ENCODE measurements around the gene CD300LG. TPM values are rescaled to one million over a fixed set of nuclear protein-coding genes. Genes with fewer than 3 reads are reported as not detected.

The CD300LG gene
- total and polyA plus RNA-seq, 2 experiments from 2014 or later: not detected

DNA sequence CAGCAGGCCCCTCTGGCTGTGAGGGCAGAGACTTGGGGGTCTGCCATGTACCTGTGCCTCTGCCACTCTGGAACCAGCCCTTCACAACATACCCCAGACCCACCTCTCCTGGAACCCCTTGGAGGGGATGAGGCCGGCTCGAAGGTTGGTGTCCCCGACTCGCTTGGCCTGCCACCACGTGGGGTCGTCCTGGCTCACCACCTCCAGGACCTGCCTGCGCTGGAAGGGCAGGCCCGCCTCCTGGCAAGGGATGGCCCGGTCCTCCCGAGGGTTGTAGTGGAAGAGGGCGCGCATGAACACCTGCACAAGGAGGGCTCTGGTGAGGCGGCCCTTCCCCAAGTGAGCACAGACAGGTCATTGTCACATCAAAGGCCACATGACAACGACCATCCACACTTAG, 26.2 kb upstream of the CD300LG start:
- Mint-ChIP-seq H3K36me3 (ENCODE audit: low read depth) (no peaks in the 10 kb centered on the region; the same call in 2 of the 3 replicates), H3K9me3 (no peaks in the 10 kb centered on the region), H3K27me3 (ENCODE audit: insufficient read depth, low read depth, poor library complexity) (no peaks in the 10 kb centered on the region), H3K27ac (no peak overlapping the region), H3K4me3 (no peak overlapping the region), H3K4me1 (no peaks in the 10 kb centered on the region)
- Histone ChIP-seq H3K4me3 (no peak overlapping the region), H3K27ac (ENCODE audit: low read depth) (no peak overlapping the region), H2AFZ (no peak overlapping the region), H3K9me2 (ENCODE audit: insufficient read depth) (no peaks in the 10 kb centered on the region), H3K79me2 (replicated peaks; ENCODE audit: insufficient read depth) (no peaks in the 10 kb centered on the region), H4K20me1 (replicated peaks; ENCODE audit: insufficient read depth) (no peaks in the 10 kb centered on the region; the same call in 1 of the 2 replicates), H3K36me3 (ENCODE audit: insufficient read depth) (no peaks in the 10 kb centered on the region), H3K27me3 (ENCODE audit: insufficient read depth) (no peaks in the 10 kb centered on the region), H3K4me1 (ENCODE audit: insufficient read depth) (no peaks in the 10 kb centered on the region), H3K4me2 (no peak overlapping the region), H3F3A (replicated peaks; ENCODE audit: low read depth) (no peaks in the 10 kb centered on the region)
- ATAC-seq (no peak), DNase-seq (ENCODE audit: low spot score) (no peak)
- TF ChIP-seq, protein P1, sequence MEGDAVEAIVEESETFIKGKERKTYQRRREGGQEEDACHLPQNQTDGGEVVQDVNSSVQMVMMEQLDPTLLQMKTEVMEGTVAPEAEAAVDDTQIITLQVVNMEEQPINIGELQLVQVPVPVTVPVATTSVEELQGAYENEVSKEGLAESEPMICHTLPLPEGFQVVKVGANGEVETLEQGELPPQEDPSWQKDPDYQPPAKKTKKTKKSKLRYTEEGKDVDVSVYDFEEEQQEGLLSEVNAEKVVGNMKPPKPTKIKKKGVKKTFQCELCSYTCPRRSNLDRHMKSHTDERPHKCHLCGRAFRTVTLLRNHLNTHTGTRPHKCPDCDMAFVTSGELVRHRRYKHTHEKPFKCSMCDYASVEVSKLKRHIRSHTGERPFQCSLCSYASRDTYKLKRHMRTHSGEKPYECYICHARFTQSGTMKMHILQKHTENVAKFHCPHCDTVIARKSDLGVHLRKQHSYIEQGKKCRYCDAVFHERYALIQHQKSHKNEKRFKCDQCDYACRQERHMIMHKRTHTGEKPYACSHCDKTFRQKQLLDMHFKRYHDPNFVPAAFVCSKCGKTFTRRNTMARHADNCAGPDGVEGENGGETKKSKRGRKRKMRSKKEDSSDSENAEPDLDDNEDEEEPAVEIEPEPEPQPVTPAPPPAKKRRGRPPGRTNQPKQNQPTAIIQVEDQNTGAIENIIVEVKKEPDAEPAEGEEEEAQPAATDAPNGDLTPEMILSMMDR (conservative IDR thresholded peaks at IDR 0.05; ENCODE audit: low read depth in 2 of 2): 0 out of 4 replicates have a peak, but pooled peaks of 1 of the 2 experiments have one; percentile 3
- no peak for TF ChIP-seq EZH2 (IDR thresholded peaks at IDR 0.05; ENCODE audit: low read depth, unreplicated experiment)

DNA sequence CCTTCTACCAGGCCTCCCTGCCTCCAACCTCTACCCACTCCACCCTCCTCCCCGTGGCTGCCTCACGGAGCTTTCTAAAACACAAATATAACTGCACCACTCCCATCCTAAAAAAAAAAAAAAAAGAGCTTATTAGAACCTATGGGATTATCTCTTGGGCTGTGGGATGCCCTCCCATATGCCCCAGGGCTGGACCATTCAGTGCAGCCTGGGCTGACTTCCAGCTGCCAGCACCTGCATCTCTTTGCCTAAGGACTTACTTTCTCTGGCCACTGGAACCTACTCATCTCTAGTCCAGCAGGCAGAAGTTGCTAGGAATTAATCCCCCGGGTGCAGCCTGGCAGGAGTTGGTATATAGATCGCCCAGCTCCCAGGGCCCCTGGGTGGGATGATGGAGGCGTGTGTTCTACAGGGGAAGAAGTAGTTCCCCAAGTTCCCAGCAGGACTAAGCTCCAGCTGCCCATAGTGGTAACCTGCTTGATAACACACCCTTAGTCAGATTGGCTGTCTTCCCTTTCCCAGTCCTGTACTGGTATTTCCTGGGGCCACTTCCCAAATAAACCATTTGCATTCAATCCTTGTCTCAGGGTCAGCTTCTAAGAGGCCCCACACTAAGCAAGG, 24.3 kb upstream of the CD300LG start:
- H3K79me2 ChIP-seq (replicated peaks; ENCODE audit: insufficient read depth): no peaks in the 10 kb centered on the region
- no peak overlapping the region for H3K4me2 ChIP-seq
- Mint-ChIP-seq H3K4me1 (no peaks in the 10 kb centered on the region), H3K36me3 (ENCODE audit: low read depth) (peaks cover 3% of the 10 kb centered on the region; the same call in 1 of the 3 replicates), H3K27me3 (ENCODE audit: insufficient read depth, low read depth, poor library complexity) (no peaks in the 10 kb centered on the region), H3K27ac (no peak overlapping the region), H3K9me3 (no peaks in the 10 kb centered on the region), H3K4me3 (no peak overlapping the region)
- no peaks in the 10 kb centered on the region for H3K4me1 ChIP-seq (ENCODE audit: insufficient read depth)
- H2AFZ ChIP-seq: no peak overlapping the region
- no peaks in the 10 kb centered on the region for H3K27me3 ChIP-seq (ENCODE audit: insufficient read depth)
- DNase-seq (ENCODE audit: low spot score) (no peak), ATAC-seq (no peak)
- H3K9me2 ChIP-seq (ENCODE audit: insufficient read depth): no peaks in the 10 kb centered on the region
- no peaks in the 10 kb centered on the region for H3K36me3 ChIP-seq (ENCODE audit: insufficient read depth)
- H3F3A ChIP-seq (replicated peaks; ENCODE audit: low read depth): no peaks in the 10 kb centered on the region
- no peaks in the 10 kb centered on the region; the same call in 1 of the 2 replicates for H4K20me1 ChIP-seq (replicated peaks; ENCODE audit: insufficient read depth)
- H3K27ac ChIP-seq (ENCODE audit: low read depth): no peak overlapping the region
- H3K4me3 ChIP-seq: no peak overlapping the region
- no peak for TF ChIP-seq NANOG (IDR thresholded peaks at IDR 0.05; ENCODE audit: borderline replicate concordance)
- TF ChIP-seq JUNB (IDR thresholded peaks at IDR 0.05; ENCODE audit: unreplicated experiment): no peak
- no peak for TF ChIP-seq EZH2 (IDR thresholded peaks at IDR 0.05; ENCODE audit: low read depth, unreplicated experiment)
- TF ChIP-seq STAT1 (IDR thresholded peaks at IDR 0.05; ENCODE audit: unreplicated experiment): no peak
- TF ChIP-seq, protein P1 (conservative IDR thresholded peaks at IDR 0.05; ENCODE audit: low read depth in 2 of 2): no peak
- TF ChIP-seq, protein P2, sequence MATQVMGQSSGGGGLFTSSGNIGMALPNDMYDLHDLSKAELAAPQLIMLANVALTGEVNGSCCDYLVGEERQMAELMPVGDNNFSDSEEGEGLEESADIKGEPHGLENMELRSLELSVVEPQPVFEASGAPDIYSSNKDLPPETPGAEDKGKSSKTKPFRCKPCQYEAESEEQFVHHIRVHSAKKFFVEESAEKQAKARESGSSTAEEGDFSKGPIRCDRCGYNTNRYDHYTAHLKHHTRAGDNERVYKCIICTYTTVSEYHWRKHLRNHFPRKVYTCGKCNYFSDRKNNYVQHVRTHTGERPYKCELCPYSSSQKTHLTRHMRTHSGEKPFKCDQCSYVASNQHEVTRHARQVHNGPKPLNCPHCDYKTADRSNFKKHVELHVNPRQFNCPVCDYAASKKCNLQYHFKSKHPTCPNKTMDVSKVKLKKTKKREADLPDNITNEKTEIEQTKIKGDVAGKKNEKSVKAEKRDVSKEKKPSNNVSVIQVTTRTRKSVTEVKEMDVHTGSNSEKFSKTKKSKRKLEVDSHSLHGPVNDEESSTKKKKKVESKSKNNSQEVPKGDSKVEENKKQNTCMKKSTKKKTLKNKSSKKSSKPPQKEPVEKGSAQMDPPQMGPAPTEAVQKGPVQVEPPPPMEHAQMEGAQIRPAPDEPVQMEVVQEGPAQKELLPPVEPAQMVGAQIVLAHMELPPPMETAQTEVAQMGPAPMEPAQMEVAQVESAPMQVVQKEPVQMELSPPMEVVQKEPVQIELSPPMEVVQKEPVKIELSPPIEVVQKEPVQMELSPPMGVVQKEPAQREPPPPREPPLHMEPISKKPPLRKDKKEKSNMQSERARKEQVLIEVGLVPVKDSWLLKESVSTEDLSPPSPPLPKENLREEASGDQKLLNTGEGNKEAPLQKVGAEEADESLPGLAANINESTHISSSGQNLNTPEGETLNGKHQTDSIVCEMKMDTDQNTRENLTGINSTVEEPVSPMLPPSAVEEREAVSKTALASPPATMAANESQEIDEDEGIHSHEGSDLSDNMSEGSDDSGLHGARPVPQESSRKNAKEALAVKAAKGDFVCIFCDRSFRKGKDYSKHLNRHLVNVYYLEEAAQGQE (IDR thresholded peaks at IDR 0.05; ENCODE audit: unreplicated experiment): no peak
- no peak for TF ChIP-seq ZNF331 (CRISPR knock-in tag; IDR thresholded peaks at IDR 0.05; ENCODE audit: low read depth)
- TF ChIP-seq, protein P3, sequence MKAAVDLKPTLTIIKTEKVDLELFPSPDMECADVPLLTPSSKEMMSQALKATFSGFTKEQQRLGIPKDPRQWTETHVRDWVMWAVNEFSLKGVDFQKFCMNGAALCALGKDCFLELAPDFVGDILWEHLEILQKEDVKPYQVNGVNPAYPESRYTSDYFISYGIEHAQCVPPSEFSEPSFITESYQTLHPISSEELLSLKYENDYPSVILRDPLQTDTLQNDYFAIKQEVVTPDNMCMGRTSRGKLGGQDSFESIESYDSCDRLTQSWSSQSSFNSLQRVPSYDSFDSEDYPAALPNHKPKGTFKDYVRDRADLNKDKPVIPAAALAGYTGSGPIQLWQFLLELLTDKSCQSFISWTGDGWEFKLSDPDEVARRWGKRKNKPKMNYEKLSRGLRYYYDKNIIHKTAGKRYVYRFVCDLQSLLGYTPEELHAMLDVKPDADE (IDR thresholded peaks at IDR 0.05): no peak

All from GM23338 (cell line).